H1 (cell line): ENCODE measurements around the gene STK36. TPM values are rescaled to one million over a fixed set of nuclear protein-coding genes. Genes with fewer than 3 reads are reported as not detected.

Source experiments
- ASH2L ChIP-seq: fragments of 200-600, 300-600 bp; sonication (generic); IDR thresholded peaks from one replicate; pipeline ENCODE4 v1.7.1; 2017; ENCODE audit warnings: low read length
- EP300 ChIP-seq, 2 experiments: IDR thresholded peaks; 1 replicate in 1 of 2; 2 replicates in 1 of 2; pipeline ENCODE4 v1.6.1; 2011 to 2012; ENCODE audit warnings: low read depth in 2 of 2, low read length in 2 of 2, mild to moderate bottlenecking in 2 of 2, borderline replicate concordance in 1 of 2, inconsistent platforms in 1 of 2, moderate library complexity in 1 of 2
- FOSL1 ChIP-seq: IDR thresholded peaks from 2 replicates; pipeline ENCODE4 v1.6.1; 2011; ENCODE audit warnings: mild to moderate bottlenecking, low read depth, low read length, moderate library complexity; ENCODE audit not compliant: insufficient read depth
- GABPA ChIP-seq: IDR thresholded peaks from 2 replicates; pipeline ENCODE4 v1.6.1; 2011; ENCODE audit warnings: mild to moderate bottlenecking, low read length, moderate library complexity, borderline replicate concordance; ENCODE audit not compliant: insufficient read depth
- KDM1A ChIP-seq: fragments of 200-600, 300-600 bp; sonication (generic); IDR thresholded peaks from 2 replicates; pipeline ENCODE4 v1.7.1; 2016; ENCODE audit warnings: mild to moderate bottlenecking, low read length, borderline replicate concordance
- RAD21 ChIP-seq, 2 experiments: IDR thresholded peaks in 1 of 2; conservative IDR thresholded peaks in 1 of 2; 2 replicates each; pipeline ENCODE4 v1.6.1; 2011; ENCODE audit warnings: low read depth in 2 of 2, low read length in 2 of 2, improper control_type of control experiment in 1 of 2, inconsistent platforms in 1 of 2, mild to moderate bottlenecking in 1 of 2, moderate library complexity in 1 of 2
- SUZ12 ChIP-seq: fragments of 200-600 bp; sonication (generic); IDR thresholded peaks from 2 replicates; pipeline ENCODE4 v1.6.1; 2012; ENCODE audit warnings: mild to moderate bottlenecking, inconsistent platforms, low read length, moderate library complexity, mixed read lengths
- TAF1 ChIP-seq: IDR thresholded peaks from 2 replicates; pipeline ENCODE4 v1.6.1; 2011; ENCODE audit warnings: mild to moderate bottlenecking, low read depth, low read length
- polyA plus RNA-seq, 7 experiments: library from polyadenylated mRNA; depleted of rRNA in 3 of 7; stranded (reverse) in 5 of 7; unstranded in 2 of 7; fragments of >200 nt in 5 of 7; fragments of 200-250 nt in 2 of 7; gene quantifications; 1 replicate in 5 of 7; 2 replicates in 1 of 7; 4 replicates in 1 of 7; pipeline versions ENCODE4 v1.2.1 to v1.2.3, GENCODE V29; 2011 to 2013; ENCODE audit warnings: missing spikeins in 2 of 7, mixed read lengths in 2 of 7
- total RNA-seq: library from RNA; stranded (reverse); fragmentation: NEBNext Ultra II Directional; extraction: Animal tissue kit (Norgen Biotek cat#: 25700); gene quantifications from 2 replicates; pipeline ENCODE4 v1.2.1, GENCODE V29; 2021
- TF ChIP-seq, protein P1 (sequence below): fragments of 300-600 bp; sonication (generic); IDR thresholded peaks from 2 replicates; pipeline ENCODE4 v1.7.1; 2012; ENCODE audit warnings: low read length, moderate library complexity, mild to moderate bottlenecking, inconsistent platforms; ENCODE audit not compliant: insufficient replicate concordance

The STK36 gene
- total and polyA plus RNA-seq, 2 of the 8 experiments (the other 6 are each of a cell fraction or from before 2014, with no cell fraction given) = 41.4 to 57.6 TPM

DNA sequence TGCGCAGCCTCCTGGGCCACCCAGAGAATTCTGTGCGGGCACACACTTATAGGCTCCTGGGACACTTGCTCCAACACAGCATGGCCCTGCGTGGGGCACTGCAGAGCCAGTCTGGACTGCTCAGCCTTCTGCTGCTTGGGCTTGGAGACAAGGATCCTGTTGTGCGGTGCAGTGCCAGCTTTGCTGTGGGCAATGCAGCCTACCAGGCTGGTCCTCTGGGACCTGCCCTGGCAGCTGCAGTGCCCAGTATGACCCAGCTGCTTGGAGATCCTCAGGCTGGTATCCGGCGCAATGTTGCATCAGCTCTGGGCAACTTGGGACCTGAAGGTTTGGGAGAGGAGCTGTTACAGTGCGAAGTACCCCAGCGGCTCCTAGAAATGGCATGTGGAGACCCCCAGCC is 27.0 kb downstream of the STK36 start (continued):
- TF ChIP-seq RAD21 (IDR thresholded peaks at IDR 0.05 in 1 of 2, conservative IDR thresholded peaks at IDR 0.05 in 1 of 2; ENCODE audit: low read depth in 2 of 2, low read length in 2 of 2) (no peak), FOSL1 (no peak), EP300 (IDR thresholded peaks at IDR 0.05; ENCODE audit: borderline replicate concordance in 1 of 2, low read depth in 2 of 2, low read length in 2 of 2) (no peak), SUZ12 (no peak), ASH2L (no peak), GABPA (no peak), TAF1 (no peak), KDM1A (no peak)
- TF ChIP-seq, protein P1, sequence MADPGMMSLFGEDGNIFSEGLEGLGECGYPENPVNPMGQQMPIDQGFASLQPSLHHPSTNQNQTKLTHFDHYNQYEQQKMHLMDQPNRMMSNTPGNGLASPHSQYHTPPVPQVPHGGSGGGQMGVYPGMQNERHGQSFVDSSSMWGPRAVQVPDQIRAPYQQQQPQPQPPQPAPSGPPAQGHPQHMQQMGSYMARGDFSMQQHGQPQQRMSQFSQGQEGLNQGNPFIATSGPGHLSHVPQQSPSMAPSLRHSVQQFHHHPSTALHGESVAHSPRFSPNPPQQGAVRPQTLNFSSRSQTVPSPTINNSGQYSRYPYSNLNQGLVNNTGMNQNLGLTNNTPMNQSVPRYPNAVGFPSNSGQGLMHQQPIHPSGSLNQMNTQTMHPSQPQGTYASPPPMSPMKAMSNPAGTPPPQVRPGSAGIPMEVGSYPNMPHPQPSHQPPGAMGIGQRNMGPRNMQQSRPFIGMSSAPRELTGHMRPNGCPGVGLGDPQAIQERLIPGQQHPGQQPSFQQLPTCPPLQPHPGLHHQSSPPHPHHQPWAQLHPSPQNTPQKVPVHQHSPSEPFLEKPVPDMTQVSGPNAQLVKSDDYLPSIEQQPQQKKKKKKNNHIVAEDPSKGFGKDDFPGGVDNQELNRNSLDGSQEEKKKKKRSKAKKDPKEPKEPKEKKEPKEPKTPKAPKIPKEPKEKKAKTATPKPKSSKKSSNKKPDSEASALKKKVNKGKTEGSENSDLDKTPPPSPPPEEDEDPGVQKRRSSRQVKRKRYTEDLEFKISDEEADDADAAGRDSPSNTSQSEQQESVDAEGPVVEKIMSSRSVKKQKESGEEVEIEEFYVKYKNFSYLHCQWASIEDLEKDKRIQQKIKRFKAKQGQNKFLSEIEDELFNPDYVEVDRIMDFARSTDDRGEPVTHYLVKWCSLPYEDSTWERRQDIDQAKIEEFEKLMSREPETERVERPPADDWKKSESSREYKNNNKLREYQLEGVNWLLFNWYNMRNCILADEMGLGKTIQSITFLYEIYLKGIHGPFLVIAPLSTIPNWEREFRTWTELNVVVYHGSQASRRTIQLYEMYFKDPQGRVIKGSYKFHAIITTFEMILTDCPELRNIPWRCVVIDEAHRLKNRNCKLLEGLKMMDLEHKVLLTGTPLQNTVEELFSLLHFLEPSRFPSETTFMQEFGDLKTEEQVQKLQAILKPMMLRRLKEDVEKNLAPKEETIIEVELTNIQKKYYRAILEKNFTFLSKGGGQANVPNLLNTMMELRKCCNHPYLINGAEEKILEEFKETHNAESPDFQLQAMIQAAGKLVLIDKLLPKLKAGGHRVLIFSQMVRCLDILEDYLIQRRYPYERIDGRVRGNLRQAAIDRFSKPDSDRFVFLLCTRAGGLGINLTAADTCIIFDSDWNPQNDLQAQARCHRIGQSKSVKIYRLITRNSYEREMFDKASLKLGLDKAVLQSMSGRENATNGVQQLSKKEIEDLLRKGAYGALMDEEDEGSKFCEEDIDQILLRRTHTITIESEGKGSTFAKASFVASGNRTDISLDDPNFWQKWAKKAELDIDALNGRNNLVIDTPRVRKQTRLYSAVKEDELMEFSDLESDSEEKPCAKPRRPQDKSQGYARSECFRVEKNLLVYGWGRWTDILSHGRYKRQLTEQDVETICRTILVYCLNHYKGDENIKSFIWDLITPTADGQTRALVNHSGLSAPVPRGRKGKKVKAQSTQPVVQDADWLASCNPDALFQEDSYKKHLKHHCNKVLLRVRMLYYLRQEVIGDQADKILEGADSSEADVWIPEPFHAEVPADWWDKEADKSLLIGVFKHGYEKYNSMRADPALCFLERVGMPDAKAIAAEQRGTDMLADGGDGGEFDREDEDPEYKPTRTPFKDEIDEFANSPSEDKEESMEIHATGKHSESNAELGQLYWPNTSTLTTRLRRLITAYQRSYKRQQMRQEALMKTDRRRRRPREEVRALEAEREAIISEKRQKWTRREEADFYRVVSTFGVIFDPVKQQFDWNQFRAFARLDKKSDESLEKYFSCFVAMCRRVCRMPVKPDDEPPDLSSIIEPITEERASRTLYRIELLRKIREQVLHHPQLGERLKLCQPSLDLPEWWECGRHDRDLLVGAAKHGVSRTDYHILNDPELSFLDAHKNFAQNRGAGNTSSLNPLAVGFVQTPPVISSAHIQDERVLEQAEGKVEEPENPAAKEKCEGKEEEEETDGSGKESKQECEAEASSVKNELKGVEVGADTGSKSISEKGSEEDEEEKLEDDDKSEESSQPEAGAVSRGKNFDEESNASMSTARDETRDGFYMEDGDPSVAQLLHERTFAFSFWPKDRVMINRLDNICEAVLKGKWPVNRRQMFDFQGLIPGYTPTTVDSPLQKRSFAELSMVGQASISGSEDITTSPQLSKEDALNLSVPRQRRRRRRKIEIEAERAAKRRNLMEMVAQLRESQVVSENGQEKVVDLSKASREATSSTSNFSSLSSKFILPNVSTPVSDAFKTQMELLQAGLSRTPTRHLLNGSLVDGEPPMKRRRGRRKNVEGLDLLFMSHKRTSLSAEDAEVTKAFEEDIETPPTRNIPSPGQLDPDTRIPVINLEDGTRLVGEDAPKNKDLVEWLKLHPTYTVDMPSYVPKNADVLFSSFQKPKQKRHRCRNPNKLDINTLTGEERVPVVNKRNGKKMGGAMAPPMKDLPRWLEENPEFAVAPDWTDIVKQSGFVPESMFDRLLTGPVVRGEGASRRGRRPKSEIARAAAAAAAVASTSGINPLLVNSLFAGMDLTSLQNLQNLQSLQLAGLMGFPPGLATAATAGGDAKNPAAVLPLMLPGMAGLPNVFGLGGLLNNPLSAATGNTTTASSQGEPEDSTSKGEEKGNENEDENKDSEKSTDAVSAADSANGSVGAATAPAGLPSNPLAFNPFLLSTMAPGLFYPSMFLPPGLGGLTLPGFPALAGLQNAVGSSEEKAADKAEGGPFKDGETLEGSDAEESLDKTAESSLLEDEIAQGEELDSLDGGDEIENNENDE = no peak
